ENCODE data around the gene CDC23.
"Not testable (repeated sequence)": the region's sequence is repeated elsewhere in the genome, so short reads cannot be mapped to it uniquely, and the experiment has no call there.

Gene CDC23

GRCh38 chr5:138213161-138214029 is at the start of gene CDC23:
Gene CDC23 (minus strand): TSS chr5:138213323. CDS start chr5:138213312, 11 bp downstream.
- DNase-seq: peak; percentile 97

- no peak for DNase-seq
These were observed 45.7 kb upstream of the CDC23 start for GRCh38 chr5:138258704-138259292.

DNA sequence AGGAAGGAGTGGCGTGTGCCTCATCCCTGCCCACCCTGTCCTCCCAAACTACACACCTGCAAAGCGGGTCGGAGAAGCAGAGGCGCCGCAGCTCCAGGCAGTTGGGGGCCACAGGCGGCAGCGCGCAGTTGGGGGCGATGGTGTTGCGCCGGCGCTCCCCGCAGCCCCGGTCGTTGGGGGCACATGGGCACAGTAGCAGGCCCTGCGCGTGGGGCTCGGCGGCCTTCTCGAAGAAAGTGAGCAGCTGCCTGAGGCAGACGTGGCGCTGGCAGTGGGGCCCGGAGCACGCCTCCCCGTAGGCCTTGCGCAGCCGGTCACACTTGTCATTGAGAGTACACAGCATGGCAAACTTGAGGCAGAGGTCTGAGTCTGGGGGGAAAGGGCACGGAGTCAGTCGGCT is 44.5 kb upstream of the CDC23 start:
- no peak for DNase-seq

GRCh38 chr5:138252944-138253343 is 39.8 kb upstream of the CDC23 start:
- DNase-seq: no peak

GRCh38 chr5:138247800-138248199 is 34.7 kb upstream of the CDC23 start:
- not testable (repeated sequence) for DNase-seq

GRCh38 chr5:138246822-138247221 is 33.7 kb upstream of the CDC23 start:
- DNase-seq: no peak

DNA sequence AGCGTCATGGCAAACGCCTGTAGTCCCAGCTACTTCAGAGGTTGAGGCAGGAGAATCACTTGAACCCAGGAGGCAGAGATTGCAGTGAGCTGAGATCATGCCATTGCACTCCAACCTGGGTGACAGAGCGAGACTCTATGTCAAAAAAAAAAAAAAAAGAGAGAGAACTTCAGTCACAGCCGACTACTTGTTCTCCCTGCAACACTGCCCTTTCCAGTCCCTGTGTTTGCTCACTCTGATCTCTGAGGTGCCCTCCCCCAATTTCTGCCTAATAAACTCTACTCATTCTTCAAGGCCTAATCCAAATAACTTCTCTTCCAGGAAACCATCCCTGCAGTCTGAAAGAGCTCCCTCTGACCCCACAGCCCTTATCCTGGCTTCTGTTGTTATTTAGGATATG is 33.2 kb upstream of the CDC23 start:
- DNase-seq: no peak

GRCh38 chr5:138245717-138246116 is 32.6 kb upstream of the CDC23 start:
- no peak for DNase-seq

GRCh38 chr5:138243794-138244193 is 30.7 kb upstream of the CDC23 start:
- no peak for DNase-seq

DNA sequence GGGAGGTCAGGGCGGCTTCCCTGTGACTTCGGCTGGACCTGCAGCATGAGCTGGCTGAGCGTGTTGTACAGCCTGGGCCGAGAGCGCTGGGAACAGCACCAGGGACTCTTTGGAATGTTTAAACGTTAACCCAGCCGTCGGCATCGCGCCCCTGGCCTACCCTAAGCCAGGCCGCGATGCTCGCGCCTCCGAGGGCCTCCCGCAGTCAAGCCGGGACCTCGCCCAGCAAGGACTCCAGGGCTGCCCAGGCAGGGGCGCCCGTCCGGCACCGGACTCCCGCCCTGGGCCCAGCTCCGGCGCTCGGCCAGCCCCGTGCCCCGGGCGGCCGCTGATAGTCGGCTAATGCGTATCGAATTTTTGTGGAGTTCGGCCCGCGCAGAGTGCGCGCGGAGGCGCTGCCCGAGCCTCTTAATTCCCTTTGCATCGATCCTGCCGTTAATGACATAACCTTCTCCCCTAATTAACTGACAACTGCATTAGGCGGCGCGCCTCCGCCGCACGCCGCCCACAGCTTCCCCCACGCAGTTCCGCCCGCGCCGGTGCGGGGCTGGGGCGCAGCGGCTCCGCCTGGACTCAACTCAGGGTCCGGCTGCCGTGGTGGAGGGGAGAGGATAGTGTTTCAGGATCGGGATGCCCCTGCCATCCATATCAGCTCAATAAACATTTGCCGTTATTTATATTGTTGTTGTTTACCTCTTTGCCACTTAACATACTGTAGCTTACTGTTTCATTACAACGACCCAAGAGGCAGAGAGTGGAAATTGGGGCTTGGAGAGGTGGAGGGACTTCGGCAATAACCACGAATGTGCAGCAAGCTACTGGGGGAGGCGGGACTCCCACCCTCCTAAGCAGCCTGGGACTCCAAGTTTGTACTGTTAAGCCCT is 28.8 kb upstream of the CDC23 start:
- DNase-seq: peak; percentile 26

DNA sequence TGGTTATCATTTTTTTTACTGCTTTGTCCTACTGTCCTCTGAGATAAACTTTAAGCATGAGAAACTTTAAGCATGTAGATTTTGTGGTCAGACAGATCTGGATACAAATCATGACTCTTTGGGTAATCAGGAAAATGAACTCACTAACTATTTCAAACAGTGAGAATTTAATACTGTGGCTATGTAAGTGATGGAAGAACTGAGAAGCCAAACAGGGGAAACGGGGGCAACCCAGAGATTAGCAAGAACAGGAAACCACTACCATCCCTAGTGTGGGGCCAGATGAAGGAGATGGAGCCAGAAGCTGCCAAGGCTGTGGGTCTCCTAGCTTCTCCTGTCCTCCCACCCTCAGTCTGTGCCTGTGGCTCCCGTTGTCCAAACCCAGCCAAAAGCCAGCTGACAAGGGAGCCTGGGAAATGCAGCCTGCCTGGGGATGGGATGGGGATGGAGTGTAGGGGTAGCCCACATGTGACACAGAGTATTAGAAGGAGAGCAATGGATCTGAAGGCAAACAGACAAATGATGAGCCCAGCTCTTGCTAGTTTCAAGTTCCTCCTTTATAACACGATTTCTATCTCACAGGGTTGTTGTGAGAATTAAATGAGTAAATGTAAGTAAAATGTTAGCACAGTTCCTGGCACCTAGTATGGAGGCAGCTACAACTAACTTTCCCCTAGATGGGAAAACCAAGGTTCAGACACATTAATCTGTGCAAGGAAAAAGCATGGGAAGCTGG is 27.7 kb upstream of the CDC23 start:
- no peak for DNase-seq

GRCh38 chr5:138238034-138238433 is 24.9 kb upstream of the CDC23 start:
- DNase-seq: no peak

DNA sequence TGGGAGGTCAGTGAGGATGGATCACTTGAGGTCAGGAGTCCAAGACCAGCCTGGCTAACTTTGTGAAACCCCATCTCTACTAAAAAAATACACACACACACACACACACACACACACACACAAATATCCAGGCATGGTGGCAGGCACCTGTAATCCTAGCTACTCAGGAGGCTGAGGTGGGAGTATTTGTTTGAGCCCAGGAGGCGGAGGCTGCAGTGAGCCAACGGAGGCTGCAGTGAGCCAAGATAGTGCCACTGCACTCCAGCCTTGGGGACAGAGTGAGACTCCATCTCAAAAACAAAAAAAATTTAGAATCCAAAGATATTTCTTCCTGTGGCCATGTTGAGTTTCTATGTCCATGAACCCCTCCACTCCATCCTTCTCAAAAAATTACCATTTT is 21.5 kb upstream of the CDC23 start:
- no peak for DNase-seq

DNA sequence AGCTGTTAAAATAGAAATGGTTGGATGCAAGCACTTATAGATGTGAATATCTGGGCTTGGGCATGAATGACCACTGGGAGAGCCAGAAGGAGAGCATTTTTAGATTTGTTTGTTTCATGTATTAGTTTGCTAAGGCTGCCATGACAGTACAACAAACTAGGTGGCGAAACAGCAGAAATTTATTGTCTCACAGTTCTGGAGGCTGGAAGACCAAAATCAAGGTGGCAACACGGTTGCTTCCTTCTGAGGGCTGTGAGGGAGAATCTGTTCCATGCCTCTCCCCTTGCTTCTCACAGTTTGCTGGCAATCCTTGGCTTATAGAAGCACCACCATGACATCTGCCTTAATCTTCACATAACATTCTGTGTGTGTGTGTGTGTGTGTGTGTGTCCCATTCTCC is 20.2 kb upstream of the CDC23 start:
- DNase-seq: no peak

DNA sequence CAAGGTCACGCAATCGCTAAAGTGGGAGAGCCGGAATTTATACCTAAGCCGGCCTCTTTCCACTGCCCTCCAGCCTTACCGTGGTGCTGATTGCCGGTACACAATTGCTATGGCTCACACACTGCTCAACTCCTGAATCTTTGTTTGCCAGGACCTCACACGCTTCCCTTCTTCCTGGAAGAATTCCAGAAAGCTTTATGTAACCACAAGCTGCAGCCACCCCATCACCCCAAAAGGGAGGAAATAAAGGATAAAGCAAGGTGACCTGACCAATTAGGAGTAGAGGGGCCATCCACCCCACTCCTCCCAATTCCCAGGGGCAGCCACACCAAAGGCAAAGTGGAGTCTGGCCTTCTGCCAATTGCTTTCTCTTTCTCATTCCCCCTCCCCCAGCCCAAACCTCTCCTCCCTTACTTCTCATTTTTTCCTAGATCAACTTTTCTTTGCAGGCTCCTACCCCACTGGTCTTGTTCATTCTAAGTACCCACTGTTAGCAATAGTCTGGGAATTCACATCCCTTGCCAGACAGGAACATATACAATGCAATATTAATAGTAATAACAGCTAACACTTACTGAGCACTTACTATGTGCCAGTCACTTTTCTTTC is 18.0 kb upstream of the CDC23 start:
- DNase-seq: no peak

DNA sequence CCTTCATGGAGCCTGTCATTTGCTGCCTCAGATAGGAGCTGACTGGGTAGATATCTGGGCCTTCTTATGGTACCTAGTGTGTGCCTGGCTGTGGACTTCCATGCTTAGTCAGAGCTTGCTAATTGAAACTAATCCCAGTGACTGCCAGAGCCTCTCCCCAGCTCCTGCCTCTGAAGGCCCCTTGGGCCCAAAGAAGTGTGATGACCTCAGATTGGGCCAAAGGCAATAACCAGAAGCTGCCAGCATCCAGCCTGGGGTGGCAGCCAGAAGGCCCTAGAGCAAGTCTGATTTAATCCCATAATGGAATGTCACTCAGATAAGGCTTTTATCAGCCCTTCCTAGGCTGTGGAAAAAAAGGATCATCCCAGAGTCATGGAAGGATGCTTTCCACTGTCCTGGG is 17.1 kb upstream of the CDC23 start:
- no peak for DNase-seq

GRCh38 chr5:138229387-138229786 is 16.3 kb upstream of the CDC23 start:
- no peak for DNase-seq

GRCh38 chr5:138226910-138227309 is 13.8 kb upstream of the CDC23 start:
- no peak for DNase-seq

DNA sequence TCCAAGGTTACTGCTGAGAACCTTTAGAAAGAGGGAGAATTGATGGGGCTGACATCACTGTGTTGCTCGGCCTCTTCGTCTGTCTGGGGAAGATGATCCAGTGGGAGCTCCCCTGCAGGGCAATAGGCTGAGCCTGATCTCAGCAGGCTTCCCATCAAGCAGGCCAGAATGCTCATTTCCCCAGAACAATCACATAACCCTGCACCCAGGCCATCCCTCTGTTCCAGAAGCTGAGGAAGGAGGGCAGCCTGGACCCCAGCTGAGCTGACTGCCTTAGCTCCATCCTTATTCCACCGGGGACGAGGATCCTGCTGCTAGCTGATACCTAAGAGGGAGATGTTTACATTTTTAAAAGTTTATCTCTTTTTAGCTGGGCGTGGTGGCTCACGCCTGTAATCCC is 11.6 kb upstream of the CDC23 start:
- DNase-seq: no peak

- DNase-seq: no peak
These were observed 10.4 kb upstream of the CDC23 start for GRCh38 chr5:138223532-138223931.

DNA sequence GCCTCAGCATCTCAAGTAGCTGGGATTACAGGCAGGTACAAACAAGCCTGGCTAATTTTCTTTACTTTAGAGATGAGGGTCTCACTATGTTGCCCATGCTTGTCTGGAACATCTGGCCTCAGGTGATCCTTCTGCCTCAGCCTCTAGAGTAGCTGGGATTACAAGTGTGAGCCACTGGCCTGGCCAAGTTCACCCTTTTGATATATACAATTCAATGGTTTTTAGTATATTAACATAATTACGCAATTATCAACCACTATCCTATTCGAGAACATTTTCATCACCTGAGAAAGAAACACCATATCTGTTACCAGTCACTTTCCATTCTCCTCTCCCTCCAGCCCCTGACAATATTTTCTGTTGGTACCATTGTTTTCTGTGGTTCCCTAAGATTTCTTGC is 3.7 kb upstream of the CDC23 start:
- no peak for DNase-seq

GRCh38 chr5:138212828-138213160 is 329 bp downstream of the CDC23 start:
- DNase-seq: peak; percentile 21

GRCh38 chr5:138210985-138211384 is 2.1 kb downstream of the CDC23 start:
- DNase-seq: no peak
